Small intestine (tissue), 7 donors: ENCODE results near the gene GLYATL1. TPM values are rescaled to one million over a fixed set of nuclear protein-coding genes. Genes with fewer than 3 reads are reported as not detected.

Experiments
- DNase-seq, 2 donors: peaks; one replicate each; pipeline versions ENCODE4 v3.0.0 to v3.0.0-alpha.2; 2013
- FAIRE-seq: peaks from 2 replicates; lab custom pipeline; 2012; peaks lifted over from hg19 to GRCh38; lab: Jason Lieb, UNC
- H3K27ac ChIP-seq, 3 donors: one replicate each; pipeline ENCODE4 v1.5.1; 2013; ENCODE audit warnings: low read length in 2 of 3, mild to moderate bottlenecking in 2 of 3, control low read depth in 1 of 3, inconsistent platforms in 1 of 3, low read depth in 1 of 3, moderate library complexity in 1 of 3
- H3K27me3 ChIP-seq, 3 donors: one replicate each; pipeline ENCODE4 v1.6.1; 2013; ENCODE audit warnings: low read length in 3 of 3, inconsistent platforms in 1 of 3; ENCODE audit not compliant: control insufficient read depth in 3 of 3, insufficient read depth in 3 of 3
- H3K36me3 ChIP-seq, 3 donors: one replicate each; pipeline ENCODE4 v1.6.1; 2013; ENCODE audit warnings: low read length in 3 of 3, inconsistent platforms in 1 of 3, low read depth in 1 of 3, mild to moderate bottlenecking in 1 of 3, moderate library complexity in 1 of 3; ENCODE audit not compliant: control insufficient read depth in 3 of 3, insufficient read depth in 2 of 3
- H3K4me1 ChIP-seq, 3 donors: one replicate each; pipeline ENCODE4 v1.6.1; 2013; ENCODE audit warnings: low read length in 2 of 3, inconsistent platforms in 1 of 3, low read depth in 1 of 3, mild to moderate bottlenecking in 1 of 3, moderate library complexity in 1 of 3; ENCODE audit not compliant: control insufficient read depth in 3 of 3, insufficient read depth in 2 of 3
- H3K4me3 ChIP-seq, 3 donors: one replicate each; pipeline ENCODE4 v1.5.1; 2013; ENCODE audit warnings: low read length in 3 of 3, control low read depth in 1 of 3, inconsistent platforms in 1 of 3, low read depth in 1 of 3, mild to moderate bottlenecking in 1 of 3, moderate library complexity in 1 of 3
- H3K9me3 ChIP-seq, 2 donors: one replicate each; pipeline ENCODE4 v1.6.1; 2013; ENCODE audit warnings: low read depth in 1 of 2, low read length in 1 of 2; ENCODE audit not compliant: control insufficient read depth in 2 of 2, insufficient read depth in 1 of 2
- WGBS, 3 donors: extraction: QIAGEN DNeasy Blood & Tissue Kit; methylation state at CpG; one replicate each; pipeline ENCODE4 v1.1.7; 2013; 5-methylcytosine and 5-hydroxymethylcytosine counted together
- polyA plus RNA-seq, 4 donors: library from polyadenylated mRNA; stranded (reverse) in 3 of 4; unstranded in 1 of 4; fragments of 200-250 nt in 3 of 4; fragments of 120-200 nt in 1 of 4; gene quantifications; one replicate each; pipeline versions ENCODE4 v1.2.1 to v1.2.3, GENCODE V29; 2013
- donor health status: healthy with polysubstance abuse.
- donor health status: control.
- donor health status: control.
- donor health status: Bipolar disorder and iron deficiency.
- donor health status: healthy.

Gene GLYATL1
- polyA plus RNA-seq, 4 donors, result 0.67 to 13.0 (median 0.76) TPM; not detected in 1

GRCh38 chr11:58907780-58908179 is 31.5 kb upstream of the GLYATL1 start:
- Histone ChIP-seq H3K4me1 (peaks cover 0 to 15% (median 0%) of the 10 kb centered on the region in 3 donors), H3K27me3 (peaks cover 0 to 15% (median 2%) of the 10 kb centered on the region in 3 donors), H3K36me3 (no peaks in the 10 kb centered on the region), H3K27ac (no peak overlapping the region), H3K4me3 (no peak overlapping the region), H3K9me3 (no peaks in the 10 kb centered on the region)
- DNase-seq, result no peak
- 70 to 75% (median 74%) methylated on average over 3 of the region's 3 CpGs for WGBS, 3 donors
- FAIRE-seq, result no peak

GRCh38 chr11:58912124-58912523 is 27.2 kb upstream of the GLYATL1 start:
- H3K27ac ChIP-seq, result no peak overlapping the region
- no peaks in the 10 kb centered on the region for H3K36me3 ChIP-seq
- H3K4me3 ChIP-seq, result no peak overlapping the region
- peaks cover 0 to 18% of the 10 kb centered on the region in 2 donors for H3K9me3 ChIP-seq
- H3K4me1 ChIP-seq, result no peaks in the 10 kb centered on the region
- FAIRE-seq (no peak), DNase-seq (no peak)
- peaks cover 0 to 4% (median 0%) of the 10 kb centered on the region in 3 donors for H3K27me3 ChIP-seq

- FAIRE-seq (no peak), DNase-seq (no peak)
- H3K4me3 ChIP-seq, result no peak overlapping the region
- peaks cover 0 to 28% of the 10 kb centered on the region in 2 donors for H3K9me3 ChIP-seq
- H3K4me1 ChIP-seq, result no peaks in the 10 kb centered on the region
- H3K27ac ChIP-seq, result no peak overlapping the region
- H3K27me3 ChIP-seq, result peaks cover 0 to 1% (median 0%) of the 10 kb centered on the region in 3 donors
- no peaks in the 10 kb centered on the region for H3K36me3 ChIP-seq
Observed at GRCh38 chr11:58913685-58914084, 25.6 kb upstream of the GLYATL1 start.

- DNase-seq (no peak), FAIRE-seq (no peak)
- H3K9me3 ChIP-seq, result peaks cover 0 to 28% of the 10 kb centered on the region in 2 donors
- WGBS, 3 donors, result 91 to 98% (median 93%) methylated on average over 2 of the region's 2 CpGs
- H3K27ac ChIP-seq, result no peak overlapping the region
- peaks cover 0 to 6% (median 0%) of the 10 kb centered on the region in 3 donors for H3K4me1 ChIP-seq
- H3K36me3 ChIP-seq, result no peaks in the 10 kb centered on the region
- H3K4me3 ChIP-seq, result no peak overlapping the region
- H3K27me3 ChIP-seq, result peaks cover 0 to 1% (median 0%) of the 10 kb centered on the region in 3 donors
Observed at GRCh38 chr11:58914821-58915543, 24.3 kb upstream of the GLYATL1 start.

GRCh38 chr11:58916637-58917036 is 22.7 kb upstream of the GLYATL1 start:
- FAIRE-seq, result no peak
- Histone ChIP-seq H3K4me3 (no peak overlapping the region), H3K27ac (no peak overlapping the region), H3K36me3 (no peaks in the 10 kb centered on the region), H3K27me3 (peaks cover 0 to 1% (median 0%) of the 10 kb centered on the region in 3 donors), H3K9me3 (peaks cover 0 to 28% of the 10 kb centered on the region in 2 donors), H3K4me1 (peaks cover 0 to 21% (median 0%) of the 10 kb centered on the region in 3 donors)
- WGBS, 3 donors, result 74 to 87% (median 83%) methylated on average over 2 of the region's 2 CpGs
- DNase-seq, result no peak

- DNase-seq (no peak), FAIRE-seq (no peak)
- Histone ChIP-seq H3K9me3 (peaks cover 0 to 28% of the 10 kb centered on the region in 2 donors), H3K27me3 (peaks cover 0 to 1% (median 0%) of the 10 kb centered on the region in 3 donors), H3K4me3 (no peak overlapping the region), H3K27ac (no peak overlapping the region), H3K36me3 (no peaks in the 10 kb centered on the region), H3K4me1 (peaks cover 0 to 27% (median 0%) of the 10 kb centered on the region in 3 donors)
- WGBS, 3 donors, result 83 to 91% (median 90%) methylated on average over 3 of the region's 3 CpGs
Observed at GRCh38 chr11:58917159-58917783, 22.0 kb upstream of the GLYATL1 start.

GRCh38 chr11:58919561-58919960 is 19.7 kb upstream of the GLYATL1 start:
- Histone ChIP-seq H3K9me3 (peaks cover 0 to 28% of the 10 kb centered on the region in 2 donors), H3K27ac (no peak overlapping the region), H3K27me3 (peaks cover 0 to under 1% (median 0%) of the 10 kb centered on the region in 3 donors), H3K36me3 (no peaks in the 10 kb centered on the region), H3K4me1 (peaks cover 0 to 49% (median 0%) of the 10 kb centered on the region in 3 donors), H3K4me3 (no peak overlapping the region)
- FAIRE-seq (no peak), DNase-seq (no peak)
- WGBS, 3 donors, result 87 to 96% (median 91%) methylated on average over 6 of the region's 6 CpGs

GRCh38 chr11:58919980-58920379 is 19.3 kb upstream of the GLYATL1 start:
- DNase-seq (peak in 1 of 2 donors; percentile 41), FAIRE-seq (no peak)
- Histone ChIP-seq H3K27me3 (no peaks in the 10 kb centered on the region), H3K4me1 (peaks cover 0 to 53% (median 0%) of the 10 kb centered on the region in 3 donors), H3K27ac (no peak overlapping the region), H3K9me3 (peaks cover 0 to 28% of the 10 kb centered on the region in 2 donors), H3K4me3 (no peak overlapping the region), H3K36me3 (no peaks in the 10 kb centered on the region)
- WGBS, 3 donors, result 60 to 68% (median 64%) methylated on average over 2 of the region's 2 CpGs
